Tibial nerve (tissue), 4 donors: Measurements from ENCODE around the gene PTF1A. TPM values are rescaled to one million over a fixed set of nuclear protein-coding genes. Genes with fewer than 3 reads are reported as not detected.
"Not testable (repeated sequence)": the region's sequence is repeated elsewhere in the genome, so short reads cannot be mapped to it uniquely, and the experiment has no call there.

ENCODE experiments used
- DNase-seq, 2 donors: peaks; one replicate each; pipeline ENCODE4 v3.0.0-alpha.2; 2019; ENCODE audit warnings: low spot score in 2 of 2
- H3K27ac ChIP-seq, 4 donors: fragments of 200-600 bp; sonication (generic) in 3 of 4; one replicate each; pipeline ENCODE4 v1.5.1; 2017 to 2019; ENCODE audit warnings: mild to moderate bottlenecking in 1 of 4
- H3K27me3 ChIP-seq, 2 donors: fragments of 200-600 bp; sonication (generic) in 1 of 2; one replicate each; pipeline versions ENCODE4 v1.5.1 to v1.6.0; 2017 to 2019
- H3K36me3 ChIP-seq, 3 donors: fragments of 200-600 bp; sonication (generic); one replicate each; pipeline ENCODE4 v1.5.1; 2018 to 2019
- H3K4me1 ChIP-seq, 4 donors: fragments of 200-600 bp; sonication (generic) in 3 of 4; one replicate each; pipeline ENCODE4 v1.5.1; 2017 to 2019
- H3K4me3 ChIP-seq, 4 donors: fragments of 200-600 bp; sonication (generic) in 3 of 4; one replicate each; pipeline ENCODE4 v1.5.1; 2017 to 2019; ENCODE audit warnings: mild to moderate bottlenecking in 1 of 4, moderate library complexity in 1 of 4
- H3K9me3 ChIP-seq, 4 donors: fragments of 200-600 bp; sonication (generic) in 3 of 4; one replicate each; pipeline ENCODE4 v1.5.1; 2017 to 2019
- EP300 ChIP-seq, 2 donors: sonication (generic); formaldehyde crosslinking; IDR thresholded peaks; one replicate each; pipeline ENCODE4 v1.6.1; 2017; ENCODE audit warnings: antibody characterized with exemption in 2 of 2, mild to moderate bottlenecking in 1 of 2
- POLR2A ChIP-seq, 2 donors: fragments of 450-650 bp; IDR thresholded peaks; one replicate each; pipeline ENCODE4 v1.6.1; 2017; ENCODE audit warnings: antibody characterized with exemption in 2 of 2, mild to moderate bottlenecking in 2 of 2, moderate library complexity in 2 of 2
- WGBS, 2 donors: methylation state at CpG; one replicate each; pipeline ENCODE4 v1.1.5; 2018; 5-methylcytosine and 5-hydroxymethylcytosine counted together
- small RNA-seq: library from RNA; depleted of rRNA; stranded (forward); fragments of <200 nt; gene quantifications from one replicate; pipeline ENCODE3, GENCODE V24; 2016
- total RNA-seq, 4 donors: library from RNA; depleted of rRNA; stranded (reverse); fragments of >200 nt; gene quantifications; one replicate each; pipeline ENCODE4 v1.1.0, GENCODE V29; 2016
- TF ChIP-seq, protein P1 (sequence below), 5 experiments: fragments of 200-600 bp in 3 of 5; fragments of 450-650 bp in 2 of 5; sonication (generic) in 3 of 5; IDR thresholded peaks; one replicate each; pipeline ENCODE4 v1.5.1; 2016 to 2019; ENCODE audit warnings: antibody characterized with exemption in 5 of 5, mild to moderate bottlenecking in 3 of 5, moderate library complexity in 2 of 5

PTF1A gene
- total RNA-seq, 4 donors from 2014 or later: 0.90 TPM; not detected in 3

- Histone ChIP-seq H3K36me3 (no peaks in the 10 kb centered on the region), H3K27ac (no peak overlapping the region), H3K4me1 (no peaks in the 10 kb centered on the region), H3K4me3 (no peak overlapping the region), H3K27me3 (no peaks in the 10 kb centered on the region), H3K9me3 (peaks cover 0 to 18% (median 0%) of the 10 kb centered on the region in 4 donors)
- TF ChIP-seq EP300 (IDR thresholded peaks at IDR 0.05): no peak
- TF ChIP-seq, protein P1, sequence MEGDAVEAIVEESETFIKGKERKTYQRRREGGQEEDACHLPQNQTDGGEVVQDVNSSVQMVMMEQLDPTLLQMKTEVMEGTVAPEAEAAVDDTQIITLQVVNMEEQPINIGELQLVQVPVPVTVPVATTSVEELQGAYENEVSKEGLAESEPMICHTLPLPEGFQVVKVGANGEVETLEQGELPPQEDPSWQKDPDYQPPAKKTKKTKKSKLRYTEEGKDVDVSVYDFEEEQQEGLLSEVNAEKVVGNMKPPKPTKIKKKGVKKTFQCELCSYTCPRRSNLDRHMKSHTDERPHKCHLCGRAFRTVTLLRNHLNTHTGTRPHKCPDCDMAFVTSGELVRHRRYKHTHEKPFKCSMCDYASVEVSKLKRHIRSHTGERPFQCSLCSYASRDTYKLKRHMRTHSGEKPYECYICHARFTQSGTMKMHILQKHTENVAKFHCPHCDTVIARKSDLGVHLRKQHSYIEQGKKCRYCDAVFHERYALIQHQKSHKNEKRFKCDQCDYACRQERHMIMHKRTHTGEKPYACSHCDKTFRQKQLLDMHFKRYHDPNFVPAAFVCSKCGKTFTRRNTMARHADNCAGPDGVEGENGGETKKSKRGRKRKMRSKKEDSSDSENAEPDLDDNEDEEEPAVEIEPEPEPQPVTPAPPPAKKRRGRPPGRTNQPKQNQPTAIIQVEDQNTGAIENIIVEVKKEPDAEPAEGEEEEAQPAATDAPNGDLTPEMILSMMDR (IDR thresholded peaks at IDR 0.05): no peak
- no peak for TF ChIP-seq POLR2A (IDR thresholded peaks at IDR 0.05)
- DNase-seq: no peak
- WGBS, 2 donors: 71 to 79% methylated on average over 3 of the region's 3 CpGs
Observed at GRCh38 chr10:23238015-23238414, 45.9 kb downstream of the PTF1A start.

DNA sequence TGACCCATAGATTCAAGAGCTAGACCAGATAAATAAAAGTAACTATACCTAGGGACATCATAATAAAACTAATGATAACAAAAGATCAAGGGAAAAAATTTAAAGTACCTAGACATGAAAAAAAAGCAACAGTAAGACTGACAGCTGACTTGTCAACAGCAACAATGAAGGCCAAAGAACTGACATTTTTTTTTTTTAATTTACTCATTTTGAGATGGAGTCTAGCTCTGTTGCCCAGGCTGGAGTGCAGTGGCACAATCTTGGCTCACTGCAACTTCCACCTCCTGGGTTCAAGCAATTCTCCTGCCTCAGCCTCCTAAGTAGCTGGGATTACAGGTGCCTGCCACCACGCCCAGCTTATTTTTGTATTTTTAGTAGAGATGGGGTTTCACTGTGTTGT, 49.7 kb downstream of the PTF1A start:
- H3K9me3 ChIP-seq: peaks cover 0 to 24% (median 0%) of the 10 kb centered on the region in 4 donors
- H3K36me3 ChIP-seq, H3K4me3 ChIP-seq, DNase-seq, H3K27ac ChIP-seq, H3K4me1 ChIP-seq, H3K27me3 ChIP-seq: not testable (repeated sequence)
- 61 to 95% methylated on average over 1 of the region's 1 CpG for WGBS, 2 donors

Small RNA genes lying within 50 kb of the gene (small RNA-seq; reads per million reads assigned to genes)
- not detected for gene RF00561

Other genes starting within 250 kb of the PTF1A start
- gene MSRB2, start 96.7 kb upstream of the PTF1A start, total RNA-seq: 10 to 100 TPM; 12.5 to 19.3 (median 16.0) TPM
- 1 to 10 TPM in 1 of 4 donors, under 1 TPM in 3; 0.30 to 1.6 (median 0.64) TPM for gene C10orf67, start 152.5 kb downstream of the PTF1A start, total RNA-seq
- gene OTUD1, start 246.8 kb downstream of the PTF1A start, total RNA-seq: 10 to 100 TPM; 12.1 to 18.6 (median 15.9) TPM